ENCODE results near the gene HCRTR1. TPM values are rescaled to one million over a fixed set of nuclear protein-coding genes. Genes with fewer than 3 reads are reported as not detected.

The HCRTR1 gene
- total RNA-seq, 2 experiments from 2014 or later = not detected

GRCh38 chr1:31626223-31627207 is 9.0 kb downstream of the HCRTR1 start:
- no peak overlapping the region for H3K4me3 Mint-ChIP-seq
- peaks cover 10% of the 10 kb centered on the region for H3K36me3 Mint-ChIP-seq (ENCODE audit: low read depth)
- no peaks in the 10 kb centered on the region for H3K4me1 Mint-ChIP-seq (ENCODE audit: low read depth)

GRCh38 chr1:31627301-31627929 is 9.9 kb downstream of the HCRTR1 start:
- Mint-ChIP-seq H3K4me3 (no peak overlapping the region), H3K27me3 (ENCODE audit: low read depth) (no peaks in the 10 kb centered on the region), H3K4me1 (ENCODE audit: low read depth) (no peaks in the 10 kb centered on the region), H3K36me3 (ENCODE audit: low read depth) (peaks cover 10% of the 10 kb centered on the region), H3K27ac (no peak overlapping the region), H3K9me3 (no peaks in the 10 kb centered on the region)
- CTCF ChIA-PET = no interaction called here
- no peak for DNase-seq
- intact Hi-C loops (cut with micrococcal nuclease) = no loop called here

More at GRCh38 chr1:31626223-31627207, 9.0 kb downstream of the HCRTR1 start:
- H3K9me3 Mint-ChIP-seq = no peaks in the 10 kb centered on the region
- H3K27ac Mint-ChIP-seq = no peak overlapping the region
- no peak for DNase-seq
- CTCF ChIA-PET = no interaction called here
- no peaks in the 10 kb centered on the region for H3K27me3 Mint-ChIP-seq (ENCODE audit: low read depth)
- intact Hi-C loops (cut with micrococcal nuclease) = no loop called here

GRCh38 chr1:31627930-31628559 is 10.6 kb downstream of the HCRTR1 start:
- Mint-ChIP-seq H3K27me3 (ENCODE audit: low read depth) (no peaks in the 10 kb centered on the region), H3K9me3 (no peaks in the 10 kb centered on the region), H3K36me3 (ENCODE audit: low read depth) (peaks cover 10% of the 10 kb centered on the region), H3K4me1 (ENCODE audit: low read depth) (no peaks in the 10 kb centered on the region), H3K27ac (no peak overlapping the region), H3K4me3 (no peak overlapping the region)
- CTCF ChIA-PET = no interaction called here
- intact Hi-C loops (cut with micrococcal nuclease) = no loop called here
- no peak for DNase-seq

- Mint-ChIP-seq H3K36me3 (ENCODE audit: low read depth) (peaks cover 10% of the 10 kb centered on the region), H3K27me3 (ENCODE audit: low read depth) (no peaks in the 10 kb centered on the region), H3K4me1 (ENCODE audit: low read depth) (no peaks in the 10 kb centered on the region), H3K27ac (no peak overlapping the region), H3K9me3 (no peaks in the 10 kb centered on the region), H3K4me3 (no peak overlapping the region)
- DNase-seq = no peak
- intact Hi-C loops (cut with micrococcal nuclease) = no loop called here
- CTCF ChIA-PET = interaction anchor here (0.5 to 1.1 kb wide), 3 partner anchors 9 to 82 kb away, joined by 3 read pairs; no protein-coding TSS in a partner anchor
Observed at GRCh38 chr1:31628931-31629556, 11.6 kb downstream of the HCRTR1 start.

GRCh38 chr1:31632649-31633048 is 15.2 kb downstream of the HCRTR1 start:
- H3K27me3 Mint-ChIP-seq (ENCODE audit: low read depth) = no peaks in the 10 kb centered on the region
- H3K36me3 Mint-ChIP-seq (ENCODE audit: low read depth) = peaks cover 8% of the 10 kb centered on the region
- DNase-seq = no peak
- CTCF ChIA-PET = interaction anchor here (0.7 to 1.2 kb wide), 3 partner anchors 12 to 77 kb away, joined by 3 read pairs; partner anchors contain the start of gene PEF1
- H3K4me1 Mint-ChIP-seq (ENCODE audit: low read depth) = peaks cover 13% of the 10 kb centered on the region
- H3K27ac Mint-ChIP-seq = no peak overlapping the region
- no peak overlapping the region for H3K4me3 Mint-ChIP-seq
- intact Hi-C loops (cut with micrococcal nuclease) = no loop called here
- no peaks in the 10 kb centered on the region for H3K9me3 Mint-ChIP-seq

- intact Hi-C loops (cut with micrococcal nuclease) = no loop called here
- Mint-ChIP-seq H3K27ac (no peak overlapping the region), H3K36me3 (ENCODE audit: low read depth) (peaks cover 8% of the 10 kb centered on the region)
Observed at GRCh38 chr1:31633117-31633516, 15.6 kb downstream of the HCRTR1 start.

GRCh38 chr1:31637915-31638673 is 20.6 kb downstream of the HCRTR1 start:
- H3K36me3 Mint-ChIP-seq (ENCODE audit: low read depth) = no peaks in the 10 kb centered on the region
- DNase-seq = no peak
- peaks cover 19% of the 10 kb centered on the region for H3K4me1 Mint-ChIP-seq (ENCODE audit: low read depth)
- no peaks in the 10 kb centered on the region for H3K9me3 Mint-ChIP-seq
- no peak overlapping the region for H3K27ac Mint-ChIP-seq
- intact Hi-C loops (cut with micrococcal nuclease) = no loop called here
- CTCF ChIA-PET = interaction anchor here (0.6 to 1.0 kb wide), 5 partner anchors 9 to 447 kb away, joined by 3 to 7 read pairs (median 3); no protein-coding TSS in a partner anchor
- H3K4me3 Mint-ChIP-seq = no peak overlapping the region
- no peaks in the 10 kb centered on the region for H3K27me3 Mint-ChIP-seq (ENCODE audit: low read depth)

More at GRCh38 chr1:31633117-31633516, 15.6 kb downstream of the HCRTR1 start:
- CTCF ChIA-PET = interaction anchor here (0.7 to 1.2 kb wide), 3 partner anchors 12 to 77 kb away, joined by 3 read pairs; partner anchors contain the start of gene PEF1
- no peaks in the 10 kb centered on the region for H3K9me3 Mint-ChIP-seq
- H3K4me3 Mint-ChIP-seq = no peak overlapping the region
- peaks cover 18% of the 10 kb centered on the region for H3K4me1 Mint-ChIP-seq (ENCODE audit: low read depth)
- DNase-seq = peak; percentile 47
- H3K27me3 Mint-ChIP-seq (ENCODE audit: low read depth) = no peaks in the 10 kb centered on the region

- no peaks in the 10 kb centered on the region for H3K9me3 Mint-ChIP-seq
- CTCF ChIA-PET = interaction anchor here (0.6 to 1.1 kb wide), 3 partner anchors 23 to 70 kb away, joined by 3 to 4 read pairs (median 3); partner anchors contain the start of gene HCRTR1
- no peak for DNase-seq
- H3K27me3 Mint-ChIP-seq (ENCODE audit: low read depth) = no peaks in the 10 kb centered on the region
- no peak overlapping the region for H3K27ac Mint-ChIP-seq
- peaks cover 29% of the 10 kb centered on the region for H3K4me1 Mint-ChIP-seq (ENCODE audit: low read depth)
- intact Hi-C loops (cut with micrococcal nuclease) = no loop called here
- H3K4me3 Mint-ChIP-seq = no peak overlapping the region
- H3K36me3 Mint-ChIP-seq (ENCODE audit: low read depth) = no peaks in the 10 kb centered on the region
Observed at GRCh38 chr1:31639543-31639942, 22.1 kb downstream of the HCRTR1 start.

- intact Hi-C loops (cut with micrococcal nuclease) = loop anchor here (10.0 kb wide), 2 partner anchors 315 to 435 kb away; partner anchors contain the start of gene TMEM39B
- Mint-ChIP-seq H3K4me3 (no peak overlapping the region), H3K4me1 (ENCODE audit: low read depth) (peaks cover 29% of the 10 kb centered on the region), H3K27me3 (ENCODE audit: low read depth) (no peaks in the 10 kb centered on the region), H3K27ac (no peak overlapping the region), H3K9me3 (no peaks in the 10 kb centered on the region), H3K36me3 (ENCODE audit: low read depth) (no peaks in the 10 kb centered on the region)
- DNase-seq = no peak
- CTCF ChIA-PET = interaction anchor here (0.6 to 1.1 kb wide), 2 partner anchors 23 to 49 kb away, joined by 3 to 4 read pairs; partner anchors contain the start of gene HCRTR1
Observed at GRCh38 chr1:31640179-31640578, 22.7 kb downstream of the HCRTR1 start.

GRCh38 chr1:31640964-31641363 is 23.5 kb downstream of the HCRTR1 start:
- no peak for DNase-seq
- no peak overlapping the region for H3K4me3 Mint-ChIP-seq
- peaks cover 32% of the 10 kb centered on the region for H3K4me1 Mint-ChIP-seq (ENCODE audit: low read depth)
- CTCF ChIA-PET = interaction anchor here (0.8 kb wide), 1 partner anchor 147 kb away, joined by 3 read pairs; no protein-coding TSS in a partner anchor
- no peaks in the 10 kb centered on the region for H3K27me3 Mint-ChIP-seq (ENCODE audit: low read depth)
- no peak overlapping the region for H3K27ac Mint-ChIP-seq
- intact Hi-C loops (cut with micrococcal nuclease) = loop anchor here (10.0 kb wide), 2 partner anchors 314 to 434 kb away; partner anchors contain the start of gene TMEM39B
- no peaks in the 10 kb centered on the region for H3K36me3 Mint-ChIP-seq (ENCODE audit: low read depth)
- no peaks in the 10 kb centered on the region for H3K9me3 Mint-ChIP-seq

GRCh38 chr1:31642366-31642765 is 24.9 kb downstream of the HCRTR1 start:
- no peak overlapping the region for H3K4me3 Mint-ChIP-seq
- CTCF ChIA-PET = interaction anchor here (1.0 kb wide), 1 partner anchor 93 kb away, joined by 3 read pairs; no protein-coding TSS in a partner anchor
- DNase-seq = no peak
- peaks cover 24% of the 10 kb centered on the region for H3K4me1 Mint-ChIP-seq (ENCODE audit: low read depth)
- no peak overlapping the region for H3K27ac Mint-ChIP-seq
- peaks cover 2% of the 10 kb centered on the region for H3K9me3 Mint-ChIP-seq
- intact Hi-C loops (cut with micrococcal nuclease) = loop anchor here (10.0 kb wide), 2 partner anchors 312 to 432 kb away; partner anchors contain the start of gene TMEM39B
- no peaks in the 10 kb centered on the region for H3K36me3 Mint-ChIP-seq (ENCODE audit: low read depth)
- no peaks in the 10 kb centered on the region for H3K27me3 Mint-ChIP-seq (ENCODE audit: low read depth)
